AG20443 (cell line): ENCODE results near the gene RNF220.
"Not testable (repeated sequence)": the region's sequence is repeated elsewhere in the genome, so short reads cannot be mapped to it uniquely, and the experiment has no call there.

Experiments
- DNase-seq: peaks from one replicate; pipeline ENCODE4 v3.0.0; 2012; ENCODE audit warnings: low spot score, mixed read lengths

The RNF220 gene

GRCh38 chr1:44549510-44549909 is 144.5 kb downstream of the RNF220 start:
- DNase-seq: no peak

GRCh38 chr1:44553127-44553758 is 148.2 kb downstream of the RNF220 start:
- DNase-seq: no peak

- DNase-seq: peak; percentile 64
These were observed 148.7 kb downstream of the RNF220 start for GRCh38 chr1:44553771-44554170.

GRCh38 chr1:44554706-44555105 is 149.7 kb downstream of the RNF220 start:
- no peak for DNase-seq

GRCh38 chr1:44557778-44558177 is 152.7 kb downstream of the RNF220 start:
- DNase-seq: no peak

GRCh38 chr1:44558883-44559282 is 153.8 kb downstream of the RNF220 start:
- no peak for DNase-seq

- no peak for DNase-seq
These were observed 154.3 kb downstream of the RNF220 start for GRCh38 chr1:44559330-44559729.

- no peak for DNase-seq
These were observed 154.9 kb downstream of the RNF220 start for GRCh38 chr1:44559913-44560312.

- not testable (repeated sequence) for DNase-seq
These were observed 155.6 kb downstream of the RNF220 start for GRCh38 chr1:44560696-44561095.

GRCh38 chr1:44565259-44565750 is 160.2 kb downstream of the RNF220 start:
- no peak for DNase-seq

GRCh38 chr1:44565833-44566232 is 160.8 kb downstream of the RNF220 start:
- DNase-seq: no peak

- DNase-seq: no peak
These were observed 161.4 kb downstream of the RNF220 start for GRCh38 chr1:44566281-44567046.

GRCh38 chr1:44568128-44568900 is 163.3 kb downstream of the RNF220 start:
- no peak for DNase-seq

- DNase-seq: no peak
These were observed 164.4 kb downstream of the RNF220 start for GRCh38 chr1:44569491-44569890.

- no peak for DNase-seq
These were observed 166.9 kb downstream of the RNF220 start for GRCh38 chr1:44571712-44572571.

- DNase-seq: no peak
These were observed 167.5 kb downstream of the RNF220 start for GRCh38 chr1:44572572-44572879.

- DNase-seq: no peak
These were observed 170.3 kb downstream of the RNF220 start for GRCh38 chr1:44575396-44575795.

- DNase-seq: no peak
These were observed 171.5 kb downstream of the RNF220 start for GRCh38 chr1:44576456-44577150.

GRCh38 chr1:44581205-44581604 is 176.2 kb downstream of the RNF220 start:
- DNase-seq: no peak

- no peak for DNase-seq
These were observed 179.1 kb downstream of the RNF220 start for GRCh38 chr1:44584167-44584566.

- DNase-seq: no peak
These were observed 180.4 kb downstream of the RNF220 start for GRCh38 chr1:44585315-44585920.
